Epithelial cell of proximal tubule (primary cell): ENCODE results near the gene ADAMTSL1. TPM values are rescaled to one million over a fixed set of nuclear protein-coding genes. Genes with fewer than 3 reads are reported as not detected.

Experiments used
- DNase-seq: peaks from one replicate; pipeline ENCODE4 v3.0.0-alpha.2; 2011; ENCODE audit warnings: low read depth
- H3K4me3 ChIP-seq: 2 replicates; pipeline ENCODE4 v1.5.1; 2011; ENCODE audit warnings: low read depth, mild to moderate bottlenecking, low read length
- CTCF ChIP-seq: conservative IDR thresholded peaks from 2 replicates; pipeline ENCODE4 v1.5.1; 2012; ENCODE audit warnings: low read depth, mild to moderate bottlenecking, low read length
- total RNA-seq: library from RNA; depleted of rRNA; stranded (reverse); fragments of >200 nt; gene quantifications from 2 replicates; pipeline ENCODE4 v1.2.3, GENCODE V29; 2015

Gene ADAMTSL1
- total RNA-seq, 1 donor from 2014 or later: 2.8 TPM

GRCh38 chr9:18799428-18799827 is 325.5 kb downstream of the ADAMTSL1 start:
- H3K4me3 ChIP-seq: no peak overlapping the region
- no peak for DNase-seq
- TF ChIP-seq CTCF: no peak

GRCh38 chr9:18800579-18800978 is 326.6 kb downstream of the ADAMTSL1 start:
- no peak for TF ChIP-seq CTCF
- DNase-seq: no peak
- H3K4me3 ChIP-seq: no peak overlapping the region

GRCh38 chr9:18805386-18805785 is 331.4 kb downstream of the ADAMTSL1 start:
- H3K4me3 ChIP-seq: no peak overlapping the region
- no peak for DNase-seq
- no peak for TF ChIP-seq CTCF

DNA sequence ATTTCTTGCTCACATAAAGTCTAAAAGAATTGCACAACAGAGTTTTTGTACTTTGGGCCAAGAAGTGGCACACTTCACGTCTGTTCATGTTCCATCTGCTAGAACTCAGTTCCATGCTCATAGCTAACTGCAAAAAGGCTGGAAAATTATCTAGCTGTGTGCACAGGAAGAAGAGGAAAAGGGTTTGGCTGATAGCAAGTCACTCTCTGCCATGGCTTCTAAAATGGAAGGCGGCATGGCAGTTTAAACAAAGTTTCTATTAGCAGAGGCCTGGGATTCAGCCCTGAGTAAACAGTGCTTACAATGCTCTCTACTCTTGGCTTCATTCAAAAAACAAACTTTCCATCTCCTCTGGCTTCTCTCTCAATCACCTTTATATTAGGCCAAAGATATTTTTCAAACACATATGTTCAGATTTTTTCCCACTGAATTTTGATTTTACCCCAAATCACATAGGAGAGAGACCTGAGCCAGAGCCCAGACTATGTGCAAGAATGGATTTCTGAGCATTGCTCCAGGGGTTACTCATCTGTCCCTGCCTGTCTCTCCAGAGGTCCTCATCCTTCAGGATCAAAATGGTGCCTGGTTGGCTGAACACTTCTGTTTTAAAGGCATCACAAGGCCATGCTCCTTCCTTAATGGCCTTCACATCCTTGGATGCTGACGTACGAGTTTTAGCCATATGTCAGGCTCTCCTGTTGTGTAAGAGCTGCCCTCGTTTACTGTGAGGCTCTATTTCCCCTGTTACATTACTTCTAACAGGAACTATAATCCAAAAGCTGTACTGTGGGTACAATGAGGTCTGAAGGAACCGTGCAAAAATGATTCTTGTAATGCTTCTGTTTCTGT is 332.5 kb downstream of the ADAMTSL1 start:
- no peak for TF ChIP-seq CTCF
- H3K4me3 ChIP-seq: no peak overlapping the region
- DNase-seq: no peak

- no peak overlapping the region for H3K4me3 ChIP-seq
- no peak for DNase-seq
- no peak for TF ChIP-seq CTCF
Observed at GRCh38 chr9:18810581-18810980, 336.6 kb downstream of the ADAMTSL1 start.

GRCh38 chr9:18811171-18811570 is 337.2 kb downstream of the ADAMTSL1 start:
- no peak for DNase-seq
- no peak overlapping the region for H3K4me3 ChIP-seq
- TF ChIP-seq CTCF: no peak

DNA sequence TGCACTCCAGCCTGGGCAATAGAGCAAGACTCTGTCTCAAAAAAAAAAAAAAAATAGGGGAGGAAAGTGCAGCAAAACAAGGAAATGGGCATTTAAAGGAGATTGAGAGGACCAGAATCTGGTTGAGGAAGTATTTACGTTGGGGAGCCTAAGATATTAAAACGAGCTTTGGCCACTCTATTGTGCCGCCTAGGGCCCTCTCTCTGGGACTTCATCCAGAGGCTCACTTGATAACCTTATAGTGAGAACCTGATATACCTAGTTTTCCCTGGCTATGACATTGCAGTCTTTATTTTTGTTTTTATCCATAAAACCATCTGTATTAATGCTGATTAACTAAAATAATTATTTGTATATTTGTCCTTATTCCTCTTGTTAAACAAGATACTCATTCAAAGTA is 345.5 kb downstream of the ADAMTSL1 start:
- H3K4me3 ChIP-seq: no peak overlapping the region
- no peak for TF ChIP-seq CTCF
- no peak for DNase-seq
